HepG2 (cell line): ENCODE data around the gene TBC1D2B. TPM values are rescaled to one million over a fixed set of nuclear protein-coding genes. Genes with fewer than 3 reads are reported as not detected.

Experiments used
- ATAC-seq: fragments of 200-7000 bp; cut with Tn5 transposase; 3 replicates; pipeline ENCODE4 v1.9.1; 2020; ENCODE audit warnings: mild to moderate bottlenecking, moderate library complexity
- BruUV-seq: library from RNA; stranded (reverse); fragments of 400-500 nt; replicated peaks from 2 replicates; lab custom pipeline; 2021; lab: Mats Ljungman, UMichigan
- CTCF ChIA-PET: fragments of 300-600 bp; formaldehyde crosslinking; extraction: SDS; loops from one replicate; lab custom pipeline; 2021; ENCODE audit warnings: low total read pairs, inconsistent platforms, low intra/inter-chr PET ratio; lab: Yijun Ruan, JAX
- POLR2A ChIA-PET: fragments of 350-600 bp; sonication (Branson Sonifier 250); formaldehyde crosslinking; loops from one replicate; lab custom pipeline; 2020; ENCODE audit warnings: antibody characterized with exemption, inconsistent platforms; lab: Yijun Ruan, JAX
- DNase-seq: peaks from one replicate; pipeline ENCODE4 v3.0.0-alpha.2; 2015; ENCODE audit warnings: low spot score
- FAIRE-seq: peaks from 3 replicates; lab custom pipeline; 2011; peaks lifted over from hg19 to GRCh38; lab: Jason Lieb, UNC
- H2AFZ ChIP-seq: one replicate; pipeline ENCODE4 v1.6.1; 2011; ENCODE audit warnings: low read length, inconsistent platforms
- H3K27ac ChIP-seq: fragments of 300-600 bp; 3 replicates; pipeline ENCODE4 v1.8.0; 2011; ENCODE audit warnings: mixed run types, mild to moderate bottlenecking, mixed read lengths, low read length, inconsistent platforms; ENCODE audit not compliant: insufficient read depth; ENCODE audit errors: extremely low read length
- H3K27me3 ChIP-seq, 2 experiments: fragments of 200-600 bp in 1 of 2; 2 replicates in 1 of 2; 3 replicates in 1 of 2; pipeline versions ENCODE4 v1.6.0 to v1.8.0; 2011; ENCODE audit warnings: low read length in 2 of 2, mild to moderate bottlenecking in 2 of 2, moderate library complexity in 2 of 2, inconsistent platforms in 1 of 2; ENCODE audit not compliant: insufficient read depth in 2 of 2, control insufficient read depth in 1 of 2
- H3K36me3 ChIP-seq, 2 experiments: fragments of 200-600 bp in 1 of 2; replicated peaks in 1 of 2; 2 replicates in 1 of 2; 3 replicates in 1 of 2; pipeline versions ENCODE4 v1.5.1 to v1.8.0; 2011; ENCODE audit warnings: low read length in 2 of 2, inconsistent platforms in 1 of 2; ENCODE audit not compliant: insufficient read depth in 2 of 2, control insufficient read depth in 1 of 2
- H3K4me1 ChIP-seq: 2 replicates; pipeline ENCODE4 v1.5.1; 2012; ENCODE audit warnings: low read length, inconsistent platforms; ENCODE audit not compliant: insufficient read depth
- H3K4me2 ChIP-seq: 2 replicates; pipeline ENCODE4 v1.6.0; 2011; ENCODE audit warnings: low read depth, low read length, inconsistent platforms
- H3K4me3 ChIP-seq, 3 experiments: fragments of 200-600 bp in 1 of 3; sonication (generic), shearing (Covaris generic) in 1 of 3; replicated peaks in 1 of 3; 2 replicates each; pipeline ENCODE4 v1.5.1; 2011 to 2016; ENCODE audit warnings: low read length in 3 of 3, inconsistent platforms in 2 of 3, low read depth in 2 of 3, mild to moderate bottlenecking in 2 of 3, control low read depth in 1 of 3, mixed read lengths in 1 of 3; ENCODE audit not compliant: insufficient read depth in 1 of 3
- H3K79me2 ChIP-seq: one replicate; pipeline ENCODE4 v1.6.1; 2011; ENCODE audit warnings: low read length, inconsistent platforms; ENCODE audit not compliant: insufficient read depth
- H3K9ac ChIP-seq: 2 replicates; pipeline ENCODE4 v1.6.0; 2011; ENCODE audit warnings: mild to moderate bottlenecking, low read depth, low read length, inconsistent platforms; ENCODE audit not compliant: insufficient read depth
- H3K9me3 ChIP-seq: 2 replicates; pipeline ENCODE4 v1.5.1; 2012; ENCODE audit warnings: mild to moderate bottlenecking, low read length
- H4K20me1 ChIP-seq: 2 replicates; pipeline ENCODE4 v1.6.0; 2011; ENCODE audit warnings: inconsistent platforms, mild to moderate bottlenecking, low read length, moderate library complexity; ENCODE audit not compliant: insufficient read depth
- HES4 ChIP-seq: sonication (generic); formaldehyde crosslinking; IDR thresholded peaks from 2 replicates; pipeline ENCODE4 v1.9.0; 2021; ENCODE audit warnings: mild to moderate bottlenecking, missing genetic modification reagents, borderline replicate concordance
- KDM4B ChIP-seq: sonication (generic); formaldehyde crosslinking; IDR thresholded peaks from 2 replicates; pipeline ENCODE4 v1.4.0; 2020; ENCODE audit warnings: missing genetic modification reagents
- MAZ ChIP-seq, 2 experiments: sonication (generic) in 1 of 2; formaldehyde crosslinking in 1 of 2; IDR thresholded peaks; 2 replicates each; pipeline versions ENCODE4 v1.5.0 to v1.6.1; 2012 to 2020; ENCODE audit warnings: low read depth in 2 of 2, mild to moderate bottlenecking in 2 of 2, borderline replicate concordance in 1 of 2, improper control_type of control experiment in 1 of 2, low read length in 1 of 2, missing genetic modification reagents in 1 of 2, moderate library complexity in 1 of 2
- MIER2 ChIP-seq: IDR thresholded peaks from 2 replicates; pipeline ENCODE4 v1.6.1; 2016; ENCODE audit warnings: missing biosample characterization, missing genetic modification reagents
- NR2F1 ChIP-seq, 2 experiments: fragments of 450-650 bp in 1 of 2; formaldehyde crosslinking in 1 of 2; IDR thresholded peaks; 2 replicates each; pipeline versions ENCODE4 v1.5.0 to v1.6.1; 2016 to 2020; ENCODE audit warnings: mild to moderate bottlenecking in 1 of 2, missing compliant biosample characterization in 1 of 2, missing genetic modification reagents in 1 of 2, moderate library complexity in 1 of 2
- PHB2 ChIP-seq: fragments of 450-650 bp; IDR thresholded peaks from 2 replicates; pipeline ENCODE4 v1.6.1; 2018; ENCODE audit not compliant: partially characterized antibody
- PHF21A ChIP-seq: sonication (generic); formaldehyde crosslinking; IDR thresholded peaks from 2 replicates; pipeline ENCODE4 v1.5.0; 2020; ENCODE audit warnings: mild to moderate bottlenecking, missing genetic modification reagents
- PITX1 ChIP-seq: sonication (generic); formaldehyde crosslinking; IDR thresholded peaks from 2 replicates; pipeline ENCODE4 v1.5.1; 2020; ENCODE audit warnings: mild to moderate bottlenecking, missing genetic modification reagents
- TRIM22 ChIP-seq: fragments of 450-650 bp; IDR thresholded peaks from 2 replicates; pipeline ENCODE4 v1.6.1; 2017
- ZNF121 ChIP-seq: sonication (generic); formaldehyde crosslinking; IDR thresholded peaks from 2 replicates; pipeline ENCODE4 v1.5.0; 2020; ENCODE audit warnings: mild to moderate bottlenecking, missing genetic modification reagents
- ZNF431 ChIP-seq: sonication (generic); formaldehyde crosslinking; IDR thresholded peaks from 2 replicates; pipeline ENCODE4 v1.9.0; 2022; ENCODE audit warnings: missing genetic modification reagents, low read depth, mild to moderate bottlenecking, borderline replicate concordance
- ZNF652 ChIP-seq: IDR thresholded peaks from 2 replicates; pipeline ENCODE4 v1.6.1; 2016; ENCODE audit warnings: low read depth, borderline replicate concordance
- ZNF720 ChIP-seq: sonication (generic); formaldehyde crosslinking; IDR thresholded peaks from 2 replicates; pipeline ENCODE4 v1.4.0; 2020; ENCODE audit warnings: missing genetic modification reagents
- WGBS: methylation state at CpG from one replicate; pipeline ENCODE4 v1.1.6; 2017; ENCODE audit warnings: low lambda C conversion rate; 5-methylcytosine and 5-hydroxymethylcytosine counted together
- in situ Hi-C: cut with HindIII; loops from 2 replicates; pipeline ENCODE4 v1.10.0; 2017; ENCODE audit warnings: low pct_unique_long_range_greater_than_20kb; ENCODE audit not compliant: extremely low pct_ligation_motif_present
- intact Hi-C: fragments of 100-400 bp; cut with micrococcal nuclease; formaldehyde crosslinking; loops from one replicate; pipeline ENCODE4 v1.10.0; 2022; ENCODE audit not compliant: unreplicated experiment
- polyA plus RNA-seq, 8 experiments: library from polyadenylated mRNA; depleted of rRNA in 3 of 8; stranded (reverse) in 7 of 8; unstranded in 1 of 8; fragments of >200 nt; fragmentation: Illumina TruSeq in 4 of 8; extraction: Trizol in 4 of 8; gene quantifications; 2 replicates each; pipeline versions ENCODE4 v1.2.1 to v1.2.3, GENCODE V29; 2011 to 2016; ENCODE audit warnings: low read depth in 4 of 8, missing spikeins in 1 of 8, mixed read lengths in 1 of 8; ENCODE audit not compliant: insufficient read depth in 1 of 8
- total RNA-seq, 5 experiments: library from RNA; depleted of rRNA; stranded (reverse); fragments of >200 nt; fragmentation: Illumina TruSeq; extraction: Trizol; gene quantifications; 2 replicates each; pipeline ENCODE4 v1.2.3, GENCODE V29; 2016; ENCODE audit warnings: low read depth in 1 of 5
- TF ChIP-seq, protein P1 (sequence below): sonication (generic); formaldehyde crosslinking; IDR thresholded peaks from 2 replicates; pipeline ENCODE4 v1.5.1; 2020; ENCODE audit warnings: mild to moderate bottlenecking, missing genetic modification reagents, moderate library complexity

TBC1D2B gene
- total and polyA plus RNA-seq, 2 of the 13 experiments (the other 11 are each of a cell fraction or from before 2014, with no cell fraction given): 10.1 to 14.4 TPM

GRCh38 chr15:78063217-78063616, 14.3 kb downstream of the TBC1D2B start:
- Histone ChIP-seq H3K27ac (no peak overlapping the region), H3K4me3 (no peak overlapping the region), H3K27me3 (no peaks in the 10 kb centered on the region), H3K9me3 (no peaks in the 10 kb centered on the region), H3K79me2 (peaks cover 58% of the 10 kb centered on the region), H3K4me1 (peaks cover 73% of the 10 kb centered on the region), H4K20me1 (no peaks in the 10 kb centered on the region), H3K4me2 (no peak overlapping the region), H3K36me3 (no peaks in the 10 kb centered on the region), H2AFZ (no peak overlapping the region), H3K9ac (no peak overlapping the region)
- no peak for FAIRE-seq
- ChIA-PET CTCF (no interaction called here), POLR2A (no interaction called here)
- BruUV-seq: no TSS peak
- no peak for ATAC-seq
- TF ChIP-seq PHB2 (no peak), KDM4B (CRISPR knock-in tag) (no peak), MIER2 (CRISPR knock-in tag) (no peak), PITX1 (CRISPR knock-in tag) (no peak)
- intact Hi-C loops: no loop called here
- in situ Hi-C loops: no loop called here
- DNase-seq: no peak

GRCh38 chr15:78061963-78062427, 15.5 kb downstream of the TBC1D2B start:
- H3K4me3 ChIP-seq: no peak overlapping the region
- peaks cover 52% of the 10 kb centered on the region for H3K79me2 ChIP-seq
- H3K27me3 ChIP-seq: no peaks in the 10 kb centered on the region
- POLR2A ChIA-PET: no interaction called here
- WGBS: 76% methylated on average over 6 of the region's 6 CpGs
- H4K20me1 ChIP-seq: no peaks in the 10 kb centered on the region
- H3K27ac ChIP-seq: no peak overlapping the region
- peaks cover 65% of the 10 kb centered on the region for H3K4me1 ChIP-seq
- no peaks in the 10 kb centered on the region for H3K9me3 ChIP-seq
- no peak overlapping the region for H2AFZ ChIP-seq
- ATAC-seq: no peak
- no peak for DNase-seq
- intact Hi-C loops (no loop called here), in situ Hi-C loops (no loop called here)
- BruUV-seq: no TSS peak
- no peaks in the 10 kb centered on the region for H3K36me3 ChIP-seq
- CTCF ChIA-PET: no interaction called here
- no peak for FAIRE-seq
- no peak overlapping the region for H3K4me2 ChIP-seq
- H3K9ac ChIP-seq: no peak overlapping the region
- TF ChIP-seq ZNF652 (CRISPR knock-in tag) (no peak), MAZ (IDR thresholded peaks at IDR 0.05; ENCODE audit: borderline replicate concordance, low read depth, low read length) (no peak), MAZ (CRISPR knock-in tag; IDR thresholded peaks at IDR 0.05; ENCODE audit: low read depth) (no peak), ZNF431 (CRISPR knock-in tag) (no peak), ZNF121 (no peak), TRIM22 (no peak), PHF21A (CRISPR knock-in tag) (no peak), HES4 (CRISPR knock-in tag) (no peak), ZNF720 (no peak), NR2F1 (CRISPR knock-in tag; IDR thresholded peaks at IDR 0.05) (no peak)
- TF ChIP-seq, protein P1, sequence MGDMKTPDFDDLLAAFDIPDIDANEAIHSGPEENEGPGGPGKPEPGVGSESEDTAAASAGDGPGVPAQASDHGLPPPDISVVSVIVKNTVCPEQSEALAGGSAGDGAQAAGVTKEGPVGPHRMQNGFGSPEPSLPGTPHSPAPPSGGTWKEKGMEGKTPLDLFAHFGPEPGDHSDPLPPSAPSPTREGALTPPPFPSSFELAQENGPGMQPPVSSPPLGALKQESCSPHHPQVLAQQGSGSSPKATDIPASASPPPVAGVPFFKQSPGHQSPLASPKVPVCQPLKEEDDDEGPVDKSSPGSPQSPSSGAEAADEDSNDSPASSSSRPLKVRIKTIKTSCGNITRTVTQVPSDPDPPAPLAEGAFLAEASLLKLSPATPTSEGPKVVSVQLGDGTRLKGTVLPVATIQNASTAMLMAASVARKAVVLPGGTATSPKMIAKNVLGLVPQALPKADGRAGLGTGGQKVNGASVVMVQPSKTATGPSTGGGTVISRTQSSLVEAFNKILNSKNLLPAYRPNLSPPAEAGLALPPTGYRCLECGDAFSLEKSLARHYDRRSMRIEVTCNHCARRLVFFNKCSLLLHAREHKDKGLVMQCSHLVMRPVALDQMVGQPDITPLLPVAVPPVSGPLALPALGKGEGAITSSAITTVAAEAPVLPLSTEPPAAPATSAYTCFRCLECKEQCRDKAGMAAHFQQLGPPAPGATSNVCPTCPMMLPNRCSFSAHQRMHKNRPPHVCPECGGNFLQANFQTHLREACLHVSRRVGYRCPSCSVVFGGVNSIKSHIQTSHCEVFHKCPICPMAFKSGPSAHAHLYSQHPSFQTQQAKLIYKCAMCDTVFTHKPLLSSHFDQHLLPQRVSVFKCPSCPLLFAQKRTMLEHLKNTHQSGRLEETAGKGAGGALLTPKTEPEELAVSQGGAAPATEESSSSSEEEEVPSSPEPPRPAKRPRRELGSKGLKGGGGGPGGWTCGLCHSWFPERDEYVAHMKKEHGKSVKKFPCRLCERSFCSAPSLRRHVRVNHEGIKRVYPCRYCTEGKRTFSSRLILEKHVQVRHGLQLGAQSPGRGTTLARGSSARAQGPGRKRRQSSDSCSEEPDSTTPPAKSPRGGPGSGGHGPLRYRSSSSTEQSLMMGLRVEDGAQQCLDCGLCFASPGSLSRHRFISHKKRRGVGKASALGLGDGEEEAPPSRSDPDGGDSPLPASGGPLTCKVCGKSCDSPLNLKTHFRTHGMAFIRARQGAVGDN (CRISPR knock-in tag): no peak
